HepG2 (cell line): ENCODE results near the gene KISS1R. TPM values are rescaled to one million over a fixed set of nuclear protein-coding genes. Genes with fewer than 3 reads are reported as not detected.

ENCODE experiments used
- ATAC-seq: fragments of 200-7000 bp; cut with Tn5 transposase; 3 replicates; pipeline ENCODE4 v1.9.1; 2020; ENCODE audit warnings: mild to moderate bottlenecking, moderate library complexity
- BruUV-seq: library from RNA; stranded (reverse); fragments of 400-500 nt; replicated peaks from 2 replicates; lab custom pipeline; 2021; lab: Mats Ljungman, UMichigan
- CTCF ChIA-PET: fragments of 300-600 bp; formaldehyde crosslinking; extraction: SDS; loops from one replicate; lab custom pipeline; 2021; ENCODE audit warnings: low total read pairs, inconsistent platforms, low intra/inter-chr PET ratio; lab: Yijun Ruan, JAX
- POLR2A ChIA-PET: fragments of 350-600 bp; sonication (Branson Sonifier 250); formaldehyde crosslinking; loops from one replicate; lab custom pipeline; 2020; ENCODE audit warnings: antibody characterized with exemption, inconsistent platforms; lab: Yijun Ruan, JAX
- DNase-seq: peaks from one replicate; pipeline ENCODE4 v3.0.0-alpha.2; 2015; ENCODE audit warnings: low spot score
- FAIRE-seq: peaks from 3 replicates; lab custom pipeline; 2011; peaks lifted over from hg19 to GRCh38; lab: Jason Lieb, UNC
- H2AFZ ChIP-seq: one replicate; pipeline ENCODE4 v1.6.1; 2011; ENCODE audit warnings: low read length, inconsistent platforms
- H3K27ac ChIP-seq: fragments of 300-600 bp; 3 replicates; pipeline ENCODE4 v1.8.0; 2011; ENCODE audit warnings: mixed run types, mild to moderate bottlenecking, mixed read lengths, low read length, inconsistent platforms; ENCODE audit not compliant: insufficient read depth; ENCODE audit errors: extremely low read length
- H3K27me3 ChIP-seq, 2 experiments: fragments of 200-600 bp in 1 of 2; 2 replicates in 1 of 2; 3 replicates in 1 of 2; pipeline versions ENCODE4 v1.6.0 to v1.8.0; 2011; ENCODE audit warnings: low read length in 2 of 2, mild to moderate bottlenecking in 2 of 2, moderate library complexity in 2 of 2, inconsistent platforms in 1 of 2; ENCODE audit not compliant: insufficient read depth in 2 of 2, control insufficient read depth in 1 of 2
- H3K36me3 ChIP-seq, 2 experiments: fragments of 200-600 bp in 1 of 2; replicated peaks in 1 of 2; 2 replicates in 1 of 2; 3 replicates in 1 of 2; pipeline versions ENCODE4 v1.5.1 to v1.8.0; 2011; ENCODE audit warnings: low read length in 2 of 2, inconsistent platforms in 1 of 2; ENCODE audit not compliant: insufficient read depth in 2 of 2, control insufficient read depth in 1 of 2
- H3K4me1 ChIP-seq: 2 replicates; pipeline ENCODE4 v1.5.1; 2012; ENCODE audit warnings: low read length, inconsistent platforms; ENCODE audit not compliant: insufficient read depth
- H3K4me2 ChIP-seq: 2 replicates; pipeline ENCODE4 v1.6.0; 2011; ENCODE audit warnings: low read depth, low read length, inconsistent platforms
- H3K4me3 ChIP-seq, 3 experiments: fragments of 200-600 bp in 1 of 3; sonication (generic), shearing (Covaris generic) in 1 of 3; replicated peaks in 1 of 3; 2 replicates each; pipeline ENCODE4 v1.5.1; 2011 to 2016; ENCODE audit warnings: low read length in 3 of 3, inconsistent platforms in 2 of 3, low read depth in 2 of 3, mild to moderate bottlenecking in 2 of 3, control low read depth in 1 of 3, mixed read lengths in 1 of 3; ENCODE audit not compliant: insufficient read depth in 1 of 3
- H3K79me2 ChIP-seq: one replicate; pipeline ENCODE4 v1.6.1; 2011; ENCODE audit warnings: low read length, inconsistent platforms; ENCODE audit not compliant: insufficient read depth
- H3K9ac ChIP-seq: 2 replicates; pipeline ENCODE4 v1.6.0; 2011; ENCODE audit warnings: mild to moderate bottlenecking, low read depth, low read length, inconsistent platforms; ENCODE audit not compliant: insufficient read depth
- H3K9me3 ChIP-seq: 2 replicates; pipeline ENCODE4 v1.5.1; 2012; ENCODE audit warnings: mild to moderate bottlenecking, low read length
- H4K20me1 ChIP-seq: 2 replicates; pipeline ENCODE4 v1.6.0; 2011; ENCODE audit warnings: inconsistent platforms, mild to moderate bottlenecking, low read length, moderate library complexity; ENCODE audit not compliant: insufficient read depth
- ARNT ChIP-seq: fragments of 450-650 bp; IDR thresholded peaks from 2 replicates; pipeline ENCODE4 v1.6.1; 2017
- CBX1 ChIP-seq: IDR thresholded peaks from one replicate; pipeline ENCODE4 v1.6.1; 2016; ENCODE audit warnings: antibody characterized with exemption, low read depth
- ESRRA ChIP-seq: sonication (generic); formaldehyde crosslinking; IDR thresholded peaks from 2 replicates; pipeline ENCODE4 v1.5.1; 2020; ENCODE audit warnings: mild to moderate bottlenecking, low read depth, missing genetic modification reagents
- FOSL1 ChIP-seq: sonication (generic); formaldehyde crosslinking; IDR thresholded peaks from 2 replicates; pipeline ENCODE4 v1.9.0; 2021; ENCODE audit warnings: missing genetic modification reagents, borderline replicate concordance
- NBN ChIP-seq: fragments of 450-650 bp; conservative IDR thresholded peaks from 2 replicates; pipeline ENCODE4 v1.6.1; 2017
- RORA ChIP-seq: sonication (generic); formaldehyde crosslinking; IDR thresholded peaks from 2 replicates; pipeline ENCODE4 v1.5.0; 2020; ENCODE audit warnings: mild to moderate bottlenecking, missing genetic modification reagents, moderate library complexity
- TBL1XR1 ChIP-seq: fragments of 150-350 bp; IDR thresholded peaks from 2 replicates; pipeline ENCODE4 v1.6.1; 2014; ENCODE audit warnings: borderline replicate concordance, low read length; ENCODE audit not compliant: partially characterized antibody
- TCF7L2 ChIP-seq: IDR thresholded peaks from 2 replicates; pipeline ENCODE4 v1.6.1; 2011; ENCODE audit warnings: mild to moderate bottlenecking, low read depth, low read length, moderate library complexity
- ZC3H13 ChIP-seq: sonication (generic); formaldehyde crosslinking; IDR thresholded peaks from 2 replicates; pipeline ENCODE4 v1.8.1; 2023; ENCODE audit warnings: mild to moderate bottlenecking, missing genetic modification reagents, moderate library complexity
- ZNF207 ChIP-seq: fragments of 450-650 bp; IDR thresholded peaks from 2 replicates; pipeline ENCODE4 v1.6.1; 2016; ENCODE audit warnings: antibody characterized with exemption, borderline replicate concordance
- ZNF616 ChIP-seq: sonication (generic); formaldehyde crosslinking; IDR thresholded peaks from 2 replicates; pipeline ENCODE4 v1.5.0; 2020; ENCODE audit warnings: low read depth, mild to moderate bottlenecking, missing genetic modification reagents
- WGBS: methylation state at CpG from one replicate; pipeline ENCODE4 v1.1.6; 2017; ENCODE audit warnings: low lambda C conversion rate; 5-methylcytosine and 5-hydroxymethylcytosine counted together
- in situ Hi-C: cut with HindIII; loops from 2 replicates; pipeline ENCODE4 v1.10.0; 2017; ENCODE audit warnings: low pct_unique_long_range_greater_than_20kb; ENCODE audit not compliant: extremely low pct_ligation_motif_present
- intact Hi-C: fragments of 100-400 bp; cut with micrococcal nuclease; formaldehyde crosslinking; loops from one replicate; pipeline ENCODE4 v1.10.0; 2022; ENCODE audit not compliant: unreplicated experiment
- polyA plus RNA-seq, 8 experiments: library from polyadenylated mRNA; depleted of rRNA in 3 of 8; stranded (reverse) in 7 of 8; unstranded in 1 of 8; fragments of >200 nt; fragmentation: Illumina TruSeq in 4 of 8; extraction: Trizol in 4 of 8; gene quantifications; 2 replicates each; pipeline versions ENCODE4 v1.2.1 to v1.2.3, GENCODE V29; 2011 to 2016; ENCODE audit warnings: low read depth in 4 of 8, missing spikeins in 1 of 8, mixed read lengths in 1 of 8; ENCODE audit not compliant: insufficient read depth in 1 of 8
- total RNA-seq, 5 experiments: library from RNA; depleted of rRNA; stranded (reverse); fragments of >200 nt; fragmentation: Illumina TruSeq; extraction: Trizol; gene quantifications; 2 replicates each; pipeline ENCODE4 v1.2.3, GENCODE V29; 2016; ENCODE audit warnings: low read depth in 1 of 5
- TF ChIP-seq, protein P1 (sequence below): sonication (generic); formaldehyde crosslinking; IDR thresholded peaks from 2 replicates; pipeline ENCODE4 v1.8.0; 2022; ENCODE audit warnings: low read depth, missing genetic modification reagents
- TF ChIP-seq, protein P2 (sequence below): IDR thresholded peaks from 2 replicates; pipeline ENCODE4 v1.6.1; 2016; ENCODE audit warnings: missing genetic modification reagents, missing compliant biosample characterization
- TF ChIP-seq, protein P3 (sequence below), 2 experiments: sonication (generic) in 1 of 2; formaldehyde crosslinking in 1 of 2; IDR thresholded peaks; 2 replicates each; pipeline versions ENCODE4 v1.5.1 to v1.6.1; 2011 to 2020; ENCODE audit warnings: borderline replicate concordance in 1 of 2, low read depth in 1 of 2, low read length in 1 of 2, mild to moderate bottlenecking in 1 of 2, missing genetic modification reagents in 1 of 2, moderate library complexity in 1 of 2
- TF ChIP-seq, protein P4 (sequence below): sonication (generic); formaldehyde crosslinking; IDR thresholded peaks from 2 replicates; pipeline ENCODE4 v1.8.0; 2022; ENCODE audit warnings: missing genetic modification reagents, mild to moderate bottlenecking, inconsistent platforms, borderline replicate concordance

KISS1R gene
- total and polyA plus RNA-seq, 2 of the 13 experiments (the other 11 are each of a cell fraction or from before 2014, with no cell fraction given), result 1.1 to 10.2 TPM

DNA sequence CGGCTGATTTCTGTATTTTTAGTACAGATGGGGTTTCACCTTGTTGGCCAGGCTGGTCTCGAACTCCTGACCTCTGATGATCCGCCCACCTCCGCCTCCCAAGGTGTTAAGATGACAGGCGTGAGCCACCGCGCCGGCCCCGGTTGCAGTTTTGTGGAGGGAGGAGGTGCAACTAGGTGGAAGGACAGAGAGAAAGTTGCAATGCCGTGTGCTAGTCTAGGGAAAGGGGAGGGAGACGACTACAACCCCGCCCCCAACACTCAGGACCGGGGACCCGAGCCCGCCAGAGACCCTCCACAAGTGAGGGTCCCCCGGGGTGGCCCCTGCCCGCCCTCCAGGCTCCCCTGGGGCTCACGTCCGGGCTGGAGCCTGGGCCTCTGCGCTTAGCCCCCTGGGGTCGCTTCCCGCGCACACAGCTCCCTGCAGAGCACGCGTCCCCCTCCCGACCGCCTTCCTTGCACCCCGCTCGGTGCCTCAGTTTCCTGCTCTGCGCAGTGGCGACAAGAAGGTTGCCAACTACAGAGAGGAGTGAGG, 7.5 kb downstream of the KISS1R start (continued):
- TF ChIP-seq CBX1, result no peak
- no peak for TF ChIP-seq FOSL1 (CRISPR knock-in tag)
- TF ChIP-seq ZC3H13 (CRISPR knock-in tag), result peak; percentile 77; the same call in 1 of the 2 replicates
- no peak for TF ChIP-seq ARNT
- 0 out of 2 replicates have a peak, but pooled peaks have one; percentile 10 for TF ChIP-seq ZNF616 (CRISPR knock-in tag)
- TF ChIP-seq ESRRA (CRISPR knock-in tag), result 0 out of 2 replicates have a peak, but pooled peaks have one; percentile 10
- TF ChIP-seq, protein P1, sequence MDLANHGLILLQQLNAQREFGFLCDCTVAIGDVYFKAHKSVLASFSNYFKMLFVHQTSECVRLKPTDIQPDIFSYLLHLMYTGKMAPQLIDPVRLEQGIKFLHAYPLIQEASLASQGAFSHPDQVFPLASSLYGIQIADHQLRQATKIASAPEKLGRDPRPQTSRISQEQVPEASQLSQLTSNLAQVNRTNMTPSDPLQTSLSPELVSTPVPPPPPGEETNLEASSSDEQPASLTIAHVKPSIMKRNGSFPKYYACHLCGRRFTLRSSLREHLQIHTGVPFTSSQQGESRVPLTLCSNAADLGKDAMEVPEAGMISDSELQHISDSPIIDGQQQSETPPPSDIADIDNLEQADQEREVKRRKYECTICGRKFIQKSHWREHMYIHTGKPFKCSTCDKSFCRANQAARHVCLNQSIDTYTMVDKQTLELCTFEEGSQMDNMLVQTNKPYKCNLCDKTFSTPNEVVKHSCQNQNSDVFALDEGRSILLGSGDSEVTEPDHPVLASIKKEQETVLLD, result peak; percentile 77
- TF ChIP-seq, protein P2, sequence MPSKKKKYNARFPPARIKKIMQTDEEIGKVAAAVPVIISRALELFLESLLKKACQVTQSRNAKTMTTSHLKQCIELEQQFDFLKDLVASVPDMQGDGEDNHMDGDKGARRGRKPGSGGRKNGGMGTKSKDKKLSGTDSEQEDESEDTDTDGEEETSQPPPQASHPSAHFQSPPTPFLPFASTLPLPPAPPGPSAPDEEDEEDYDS (CRISPR knock-in tag), result no peak
- TF ChIP-seq TCF7L2, result no peak
- TF ChIP-seq NBN, result no peak
- TF ChIP-seq RORA, result no peak

DNA sequence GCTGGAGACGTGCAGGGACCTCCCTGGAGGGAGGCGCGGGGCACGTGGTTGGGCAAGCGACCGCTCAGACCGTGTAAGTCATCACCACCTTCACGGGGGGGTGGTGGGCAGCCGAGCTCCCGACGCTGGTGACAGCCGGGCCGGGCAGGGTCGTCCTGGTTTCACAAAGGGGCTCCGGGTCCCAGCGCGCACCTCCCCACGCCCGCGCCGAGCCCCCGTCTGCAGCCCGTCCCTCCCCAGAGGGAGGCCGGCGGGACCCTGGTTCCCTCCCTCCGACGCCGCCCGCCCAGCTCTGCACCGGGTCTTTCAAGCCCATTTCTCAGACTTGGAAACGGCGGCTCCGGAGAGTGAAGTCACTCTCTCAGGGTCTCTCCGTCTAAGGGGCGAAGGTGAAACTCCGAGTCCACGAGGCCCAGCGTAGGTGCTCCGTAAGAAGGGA, 8.0 kb downstream of the KISS1R start:
- ChIA-PET POLR2A (interaction anchor here (0.6 to 4.6 kb wide), 8 partner anchors 10 to 58 kb away, joined by 3 to 61 read pairs (median 6); partner anchors contain the start of gene WDR18), CTCF (interaction anchor here (3.5 kb wide), 1 partner anchor 58 kb away, joined by 14 read pairs; the partner anchor contains the start of gene WDR18)
- peaks cover 1 to 16% of the 10 kb centered on the region in 2 experiments; a peak in 4 of 5 replicates for H3K36me3 ChIP-seq
- no CpG with 5 or more reads among the region's 39 CpGs for WGBS
- H4K20me1 ChIP-seq, result peaks cover 10% of the 10 kb centered on the region; the same call in 1 of the 2 replicates
- H3K9ac ChIP-seq, result peak overlapping the region; percentile 98
- in situ Hi-C loops (loop anchor here (5.0 kb wide), 1 partner anchor 37 kb away; no protein-coding TSS in a partner anchor), intact Hi-C loops (loop anchor here (10.0 kb wide), 1 partner anchor 260 kb away; the partner anchor contains the start of gene RNF126)
- DNase-seq (peak; percentile 40), FAIRE-seq (no peak), ATAC-seq (peak; percentile 42)
- peak overlapping the region; percentile 92 for H3K27ac ChIP-seq
- no peaks in the 10 kb centered on the region for H3K27me3 ChIP-seq
- peak overlapping the region; percentile 88 to 98 (median 96) for H3K4me3 ChIP-seq
- no TSS peak for BruUV-seq
- H3K4me1 ChIP-seq, result peaks cover 39% of the 10 kb centered on the region
- peaks cover 48% of the 10 kb centered on the region for H3K79me2 ChIP-seq
- peak overlapping the region; percentile 85 for H3K4me2 ChIP-seq
- no peaks in the 10 kb centered on the region for H3K9me3 ChIP-seq
- H2AFZ ChIP-seq, result no peak overlapping the region
- TF ChIP-seq, protein P3, sequence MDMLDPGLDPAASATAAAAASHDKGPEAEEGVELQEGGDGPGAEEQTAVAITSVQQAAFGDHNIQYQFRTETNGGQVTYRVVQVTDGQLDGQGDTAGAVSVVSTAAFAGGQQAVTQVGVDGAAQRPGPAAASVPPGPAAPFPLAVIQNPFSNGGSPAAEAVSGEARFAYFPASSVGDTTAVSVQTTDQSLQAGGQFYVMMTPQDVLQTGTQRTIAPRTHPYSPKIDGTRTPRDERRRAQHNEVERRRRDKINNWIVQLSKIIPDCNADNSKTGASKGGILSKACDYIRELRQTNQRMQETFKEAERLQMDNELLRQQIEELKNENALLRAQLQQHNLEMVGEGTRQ (IDR thresholded peaks at IDR 0.05; ENCODE audit: low read depth, low read length), result peak; percentile 32; the same call in 1 of the 2 replicates
- TF ChIP-seq, protein P3 (CRISPR knock-in tag; IDR thresholded peaks at IDR 0.05; ENCODE audit: borderline replicate concordance), result peak; percentile 44; the same call in 1 of the 2 replicates
- TF ChIP-seq ZNF207, result no peak
- TF ChIP-seq TBL1XR1, result no peak
- TF ChIP-seq, protein P4, sequence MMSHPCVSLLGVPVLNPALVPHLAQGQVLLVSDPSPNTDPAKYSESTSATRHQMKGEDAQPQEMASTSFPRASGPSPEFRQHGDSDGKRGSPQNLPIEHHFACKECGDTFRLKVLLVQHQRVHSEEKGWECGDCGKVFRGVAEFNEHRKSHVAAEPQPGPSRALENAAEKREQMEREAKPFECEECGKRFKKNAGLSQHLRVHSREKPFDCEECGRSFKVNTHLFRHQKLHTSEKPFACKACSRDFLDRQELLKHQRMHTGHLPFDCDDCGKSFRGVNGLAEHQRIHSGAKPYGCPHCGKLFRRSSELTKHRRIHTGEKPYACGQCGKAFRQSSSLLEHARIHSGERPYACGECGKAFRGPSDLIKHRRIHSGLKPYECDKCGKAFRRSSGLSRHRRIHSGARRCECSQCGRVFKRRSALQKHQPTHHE, result 0 out of 2 replicates have a peak, but pooled peaks have one; percentile 37
